Left ventricle myocardium inferior (tissue), 1 donor: ENCODE measurements around the gene TCP11X2. TPM values are rescaled to one million over a fixed set of nuclear protein-coding genes. Genes with fewer than 3 reads are reported as not detected.
"Not testable (repeated sequence)": the region's sequence is repeated elsewhere in the genome, so short reads cannot be mapped to it uniquely, and the experiment has no call there.

Source experiments
- DNase-seq: peaks from one replicate; pipeline ENCODE4 v3.0.0-alpha.2; 2020
- H3K27ac ChIP-seq: fragments of 200-600 bp; replicated peaks from 2 replicates; pipeline ENCODE4 v1.8.0; 2021
- H3K27me3 ChIP-seq: fragments of 200-600 bp; 2 replicates; pipeline ENCODE4 v1.8.0; 2021; ENCODE audit warnings: low read depth
- H3K36me3 ChIP-seq: fragments of 200-600 bp; 2 replicates; pipeline ENCODE4 v1.8.0; 2021
- H3K4me1 ChIP-seq: fragments of 200-600 bp; 2 replicates; pipeline ENCODE4 v1.8.0; 2021
- H3K4me3 ChIP-seq: fragments of 200-600 bp; 2 replicates; pipeline ENCODE4 v1.8.0; 2021; ENCODE audit warnings: mild to moderate bottlenecking, moderate library complexity
- H3K9me3 ChIP-seq: fragments of 200-600 bp; replicated peaks from 2 replicates; pipeline ENCODE4 v1.8.0; 2021
- intact Hi-C: fragments of 100-400 bp; cut with micrococcal nuclease; formaldehyde crosslinking; loops from one replicate; pipeline ENCODE4 v1.11.0; 2022
- total RNA-seq: library from RNA; stranded (reverse); fragmentation: NEBNext Ultra II Directional; extraction: Animal tissue kit (Norgen Biotek cat#: 25700); gene quantifications from one replicate; pipeline ENCODE4 v1.2.1, GENCODE V29; 2021
- donor health status: DM: no; HTN: yes; CAD: no; lungs with severe emphysema.

Gene TCP11X2
- total RNA-seq, 1 donor from 2014 or later: not detected

- DNase-seq, H3K36me3 ChIP-seq, H3K9me3 ChIP-seq, H3K4me3 ChIP-seq, H3K27ac ChIP-seq, H3K4me1 ChIP-seq, intact Hi-C loops, H3K27me3 ChIP-seq: not testable (repeated sequence)
These were observed 13.0 kb downstream of the TCP11X2 start for GRCh38 chrX:102458615-102459014.

- intact Hi-C loops: not testable (repeated sequence)
These were observed 31.7 kb downstream of the TCP11X2 start, which contains the start of gene NXF2B for GRCh38 chrX:102439908-102440307. TSS of gene NXF2B (minus strand) at chrX:102440008. CDS start at chrX:102380036, 59,972 bp downstream.

GRCh38 chrX:102414493-102414892, 57.1 kb downstream of the TCP11X2 start:
- intact Hi-C loops, H3K9me3 ChIP-seq, H3K27me3 ChIP-seq, H3K4me1 ChIP-seq, H3K36me3 ChIP-seq, H3K4me3 ChIP-seq, H3K27ac ChIP-seq, DNase-seq: not testable (repeated sequence)

More at GRCh38 chrX:102439908-102440307, 31.7 kb downstream of the TCP11X2 start, which contains the start of gene NXF2B:
- not testable (repeated sequence) for H3K27ac ChIP-seq, H3K9me3 ChIP-seq, DNase-seq, H3K4me1 ChIP-seq, H3K36me3 ChIP-seq, H3K4me3 ChIP-seq, H3K27me3 ChIP-seq

Other genes starting within 250 kb of the TCP11X2 start
- gene NXF2, start 224.6 kb downstream of the TCP11X2 start, total RNA-seq: not detected
- gene NXF2B, start 31.8 kb downstream of the TCP11X2 start, total RNA-seq: not detected
- not detected for gene TMSB15A, start 44.9 kb upstream of the TCP11X2 start, total RNA-seq
- gene ARMCX5, start 127.7 kb upstream of the TCP11X2 start, total RNA-seq: 4.0 TPM
- 4.7 TPM for gene GPRASP1, start 179.7 kb upstream of the TCP11X2 start, total RNA-seq
- 14.5 TPM for gene GPRASP2, start 240.6 kb upstream of the TCP11X2 start, total RNA-seq
- gene GPRASP3, start 248.9 kb upstream of the TCP11X2 start, total RNA-seq: 4.8 TPM